OCI-M2 (cell line): Measurements from ENCODE around the gene AGXT2.
"Not testable (repeated sequence)": the region's sequence is repeated elsewhere in the genome, so short reads cannot be mapped to it uniquely, and the experiment has no call there.

Experiments used
- DNase-seq: peaks from one replicate; lab custom pipeline; 2025; ENCODE audit not compliant: unreplicated experiment; lab: John Stamatoyannopoulos, UW

Gene AGXT2

DNA sequence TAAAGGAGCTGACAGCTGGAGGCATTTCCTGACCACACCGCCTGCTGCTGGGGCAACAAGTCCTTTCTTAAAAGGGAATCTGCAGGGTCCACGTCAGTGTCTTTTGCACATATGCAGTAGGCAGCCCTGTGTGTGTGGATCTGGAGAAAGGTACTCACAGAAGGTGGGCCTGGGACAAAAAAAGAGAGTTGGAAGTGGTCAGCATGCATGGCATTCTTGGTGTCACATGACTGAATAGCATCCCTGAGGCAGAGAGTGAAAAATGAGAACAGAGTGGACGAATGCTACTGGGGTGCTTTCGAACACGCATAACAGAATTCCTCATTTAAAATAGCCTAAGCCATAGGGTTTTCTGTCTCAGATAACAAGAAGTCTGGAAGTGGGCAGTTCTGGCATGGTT, 71.4 kb downstream of the AGXT2 start:
- no peak for DNase-seq

DNA sequence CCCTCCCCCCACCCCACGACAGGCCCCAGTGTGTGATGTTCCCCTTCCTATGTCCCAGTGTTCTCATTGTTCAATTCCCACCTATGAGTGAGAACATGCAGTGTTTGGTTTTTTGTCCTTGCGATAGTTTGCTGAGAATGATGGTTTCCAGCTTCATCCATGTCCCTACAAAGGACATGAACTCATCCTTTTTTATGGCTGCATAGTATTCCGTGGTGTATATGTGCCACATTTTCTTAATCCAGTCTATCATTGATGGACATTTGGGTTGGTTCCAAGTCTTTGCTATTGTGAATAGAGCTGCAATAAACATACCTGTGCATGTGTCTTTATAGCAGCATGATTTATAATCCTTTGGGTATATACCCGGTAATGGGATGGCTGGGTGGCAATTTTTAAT, 76.1 kb downstream of the AGXT2 start:
- DNase-seq: not testable (repeated sequence)

DNA sequence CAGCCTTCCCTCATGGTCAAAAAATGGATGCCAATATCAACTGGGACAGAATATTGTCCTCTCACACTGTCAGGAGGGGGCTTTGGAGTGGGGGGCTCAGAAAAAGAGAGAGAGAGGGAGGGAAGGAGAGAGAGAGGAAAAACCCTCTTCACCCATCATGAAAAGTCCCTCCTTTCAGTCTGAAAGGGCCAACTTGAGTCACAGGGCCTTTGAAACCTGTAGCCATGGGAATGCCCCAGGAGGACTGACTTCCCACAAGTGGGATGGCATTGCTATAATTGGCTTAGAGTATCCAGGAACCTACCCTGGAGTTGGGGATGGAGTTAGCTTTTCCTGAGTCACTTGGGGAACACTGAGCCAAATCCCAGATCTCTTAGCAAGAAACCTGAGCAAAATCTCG, 77.2 kb downstream of the AGXT2 start:
- no peak for DNase-seq

DNA sequence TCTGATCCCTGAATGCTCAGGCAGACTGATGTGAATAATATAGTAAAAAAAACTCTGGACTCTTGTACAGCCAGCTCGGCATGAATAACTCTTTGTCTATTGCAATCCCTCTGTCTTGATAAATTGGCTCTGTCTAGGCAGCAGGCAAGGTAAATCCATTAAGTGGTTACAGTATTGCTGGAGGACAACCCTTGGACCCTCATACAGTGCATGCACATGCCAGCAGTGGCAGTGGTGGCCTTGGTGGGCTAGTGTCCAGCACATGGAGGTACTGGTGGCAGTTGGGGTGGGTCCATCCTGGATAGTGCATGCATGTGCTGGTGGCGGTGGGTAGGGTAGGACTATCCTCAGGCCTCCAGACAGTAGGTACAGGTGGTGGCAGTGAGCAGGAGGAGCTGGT, 79.5 kb downstream of the AGXT2 start:
- DNase-seq: no peak

DNA sequence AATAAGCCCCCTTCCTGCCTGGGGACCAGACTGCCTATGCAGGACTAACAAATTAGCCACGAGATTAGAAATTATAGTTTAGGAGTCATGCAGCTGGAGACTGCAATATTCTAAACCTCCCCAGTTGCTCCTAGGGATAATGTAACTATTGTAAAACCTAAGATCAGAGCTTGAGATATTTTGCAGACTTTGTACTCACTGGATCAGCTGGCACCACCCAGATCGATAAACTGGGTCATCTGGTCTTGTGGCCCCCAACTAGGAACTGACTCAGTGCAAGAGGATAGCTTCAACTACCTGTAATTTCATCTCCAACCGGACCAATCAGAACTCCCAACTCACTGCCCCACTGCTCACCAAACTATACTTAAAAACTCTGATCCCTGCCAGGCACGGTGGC, 80.2 kb downstream of the AGXT2 start:
- no peak for DNase-seq

DNA sequence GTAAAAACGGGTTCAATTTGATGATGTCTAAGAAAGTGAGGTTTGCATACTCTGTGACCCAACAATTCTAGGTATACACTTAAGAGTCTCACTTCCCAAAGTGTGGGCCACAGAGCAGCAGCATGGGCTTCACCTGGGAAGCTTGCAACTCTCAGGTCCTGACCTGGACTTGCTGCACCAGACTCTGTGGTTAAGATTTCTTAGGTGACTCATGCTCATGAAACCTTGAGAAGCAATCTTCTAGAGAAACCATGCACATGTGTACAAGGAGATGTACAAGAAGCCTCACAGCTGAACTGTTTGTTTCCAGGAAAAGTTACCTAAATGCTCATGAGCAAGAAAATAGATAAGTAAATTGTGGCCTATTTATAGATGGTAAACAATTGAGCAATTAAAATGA, 88.4 kb downstream of the AGXT2 start:
- no peak for DNase-seq

DNA sequence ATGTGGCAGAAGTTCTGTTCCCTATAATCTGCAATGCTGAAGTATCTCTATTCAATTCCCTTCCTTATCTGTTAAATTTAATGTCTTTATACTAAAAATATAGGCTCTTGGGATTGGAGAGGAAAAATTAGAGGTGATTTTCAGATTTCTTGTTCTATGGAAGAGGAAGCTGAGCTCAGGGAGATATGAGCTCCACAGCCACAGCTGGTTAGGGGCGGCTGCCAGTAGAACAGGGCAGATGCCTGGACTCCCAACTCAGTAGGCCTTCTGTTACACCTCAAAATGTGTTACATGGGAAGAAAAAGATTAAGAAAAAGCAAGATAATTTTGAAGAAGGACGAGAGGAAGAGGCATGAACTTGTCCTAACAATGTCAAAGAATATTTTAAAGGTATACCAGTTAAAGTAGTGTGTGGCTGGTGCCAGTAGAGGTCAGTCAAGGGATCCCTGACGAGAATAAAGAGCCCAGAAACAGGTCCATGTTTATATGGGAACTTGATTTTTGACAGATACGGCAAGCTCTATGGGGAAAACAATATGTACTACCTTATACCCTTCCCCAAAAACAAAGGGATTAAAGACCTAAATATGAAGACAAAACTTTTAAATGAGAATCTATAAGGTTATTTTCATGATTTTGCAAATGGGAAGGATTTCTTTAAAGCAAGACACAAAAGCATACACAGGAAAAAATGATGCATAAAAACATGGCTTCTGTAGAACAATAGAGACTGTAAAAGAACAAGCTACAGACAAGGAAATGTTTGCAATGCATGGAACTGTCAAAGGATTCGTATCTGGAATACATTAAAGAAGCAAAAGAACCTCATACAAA, 89.7 kb downstream of the AGXT2 start:
- no peak for DNase-seq

DNA sequence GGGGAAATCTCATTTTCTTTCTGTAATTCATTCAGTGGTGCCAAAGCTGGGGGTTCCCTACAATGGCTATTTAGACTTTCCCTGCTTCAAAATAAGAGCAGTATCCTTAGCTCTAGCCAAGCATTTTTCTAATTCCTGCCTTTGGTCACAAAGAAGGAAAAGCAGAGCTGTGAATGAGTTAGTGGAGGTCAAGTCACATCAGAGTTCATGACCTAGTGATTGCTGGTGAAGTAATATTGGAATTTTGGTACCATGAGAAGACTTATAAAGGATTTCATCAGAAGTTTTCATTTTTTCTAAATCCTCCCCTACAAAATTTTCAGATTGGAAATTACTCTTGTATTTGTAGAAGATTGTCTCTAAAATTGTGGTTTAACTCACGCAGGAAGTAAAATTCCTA, 90.4 kb downstream of the AGXT2 start:
- no peak for DNase-seq
